Activated T-cell treated with anti-CD3 and anti-CD28 coated beads, Interleukin-2, amount 50 U/mL, for 72 hours (primary cell): Measurements from ENCODE around the gene CEP131. TPM values are rescaled to one million over a fixed set of nuclear protein-coding genes. Genes with fewer than 3 reads are reported as not detected.
"Not testable (repeated sequence)": the region's sequence is repeated elsewhere in the genome, so short reads cannot be mapped to it uniquely, and the experiment has no call there.

Source experiments
- ATAC-seq, 2 donors: fragments of 150-1000 bp; cut with Tn5 transposase; replicated peaks in 1 of 2; 2 replicates each; pipeline ENCODE4 v1.10.0; 2021; ENCODE audit warnings: moderate library complexity in 2 of 2, mild to moderate bottlenecking in 1 of 2
- DNase-seq, 2 donors: peaks; one replicate each; pipeline ENCODE4 v3.0.0; 2021 to 2022; ENCODE audit warnings: mixed read lengths in 1 of 2
- H3K27ac Mint-ChIP-seq: one replicate; pipeline ENCODE4 v1.8.0; 2022; ENCODE audit warnings: mild to moderate bottlenecking, moderate library complexity, mixed read lengths
- H3K27me3 Mint-ChIP-seq: one replicate; pipeline ENCODE4 v1.8.0; 2022; ENCODE audit warnings: low read depth, mixed read lengths
- H3K36me3 Mint-ChIP-seq, 2 donors: one replicate each; pipeline ENCODE4 v1.8.0; 2022; ENCODE audit warnings: mixed read lengths in 2 of 2, mild to moderate bottlenecking in 1 of 2; ENCODE audit not compliant: insufficient read depth in 2 of 2
- H3K4me1 Mint-ChIP-seq: one replicate; pipeline ENCODE4 v1.8.0; 2022; ENCODE audit warnings: low read depth, mixed read lengths
- H3K4me3 Mint-ChIP-seq, 2 donors: one replicate each; pipeline ENCODE4 v1.8.0; 2022; ENCODE audit warnings: mild to moderate bottlenecking in 2 of 2, mixed read lengths in 2 of 2, moderate library complexity in 2 of 2
- H3K9me3 Mint-ChIP-seq, 2 donors: one replicate each; pipeline ENCODE4 v1.8.0; 2022; ENCODE audit warnings: mixed read lengths in 2 of 2
- total RNA-seq, 2 donors: library from RNA; stranded (reverse); gene quantifications; one replicate each; pipeline ENCODE4 v1.2.3, GENCODE V29; 2022

The CEP131 gene
- total RNA-seq, 2 donors from 2014 or later, result 8.1 to 11.4 TPM

GRCh38 chr17:81232616-81233241 lies 10.0 kb upstream of the CEP131 start:
- Mint-ChIP-seq H3K4me3 (no peak overlapping the region), H3K9me3 (no peaks in the 10 kb centered on the region), H3K27ac (no peak overlapping the region), H3K36me3 (peaks cover 3 to 6% of the 10 kb centered on the region in 2 donors), H3K4me1 (peaks cover 10% of the 10 kb centered on the region), H3K27me3 (no peaks in the 10 kb centered on the region)
- DNase-seq (no peak), ATAC-seq (no peak)

- peaks cover 3 to 6% of the 10 kb centered on the region in 2 donors for H3K36me3 Mint-ChIP-seq
- ATAC-seq (no peak), DNase-seq (no peak)
- H3K4me1 Mint-ChIP-seq, result peaks cover 6% of the 10 kb centered on the region
- H3K9me3 Mint-ChIP-seq, result no peaks in the 10 kb centered on the region
- H3K4me3 Mint-ChIP-seq, result no peak overlapping the region
- no peaks in the 10 kb centered on the region for H3K27me3 Mint-ChIP-seq
- H3K27ac Mint-ChIP-seq, result no peak overlapping the region
Measured at GRCh38 chr17:81231766-81232581, 9.2 kb upstream of the CEP131 start.

- Mint-ChIP-seq H3K4me3 (no peak overlapping the region), H3K4me1 (peaks cover 5% of the 10 kb centered on the region), H3K9me3 (no peaks in the 10 kb centered on the region), H3K27ac (no peak overlapping the region), H3K27me3 (no peaks in the 10 kb centered on the region), H3K36me3 (peaks cover 3 to 6% of the 10 kb centered on the region in 2 donors)
- DNase-seq (no peak), ATAC-seq (no peak)
Measured at GRCh38 chr17:81231121-81231645, 8.4 kb upstream of the CEP131 start.

- Mint-ChIP-seq H3K27me3 (no peaks in the 10 kb centered on the region), H3K4me1 (peaks cover 5% of the 10 kb centered on the region), H3K27ac (no peak overlapping the region), H3K36me3 (peaks cover 3 to 6% of the 10 kb centered on the region in 2 donors), H3K9me3 (no peaks in the 10 kb centered on the region), H3K4me3 (no peak overlapping the region)
- DNase-seq (no peak), ATAC-seq (no peak)
Measured at GRCh38 chr17:81230043-81230820, 7.5 kb upstream of the CEP131 start.

- H3K36me3 Mint-ChIP-seq, result peaks cover 3 to 6% of the 10 kb centered on the region in 2 donors
- no peak for DNase-seq
- no peaks in the 10 kb centered on the region for H3K27me3 Mint-ChIP-seq
Measured at GRCh38 chr17:81229666-81229920, 6.8 kb upstream of the CEP131 start.

GRCh38 chr17:81228834-81229665 lies 6.3 kb upstream of the CEP131 start:
- no peak overlapping the region for H3K4me3 Mint-ChIP-seq

More at GRCh38 chr17:81229666-81229920, 6.8 kb upstream of the CEP131 start:
- Mint-ChIP-seq H3K4me3 (no peak overlapping the region), H3K27ac (no peak overlapping the region), H3K9me3 (no peaks in the 10 kb centered on the region), H3K4me1 (peaks cover 5% of the 10 kb centered on the region)
- ATAC-seq, result no peak

GRCh38 chr17:81228420-81228819 lies 5.7 kb upstream of the CEP131 start:
- H3K27me3 Mint-ChIP-seq, result no peaks in the 10 kb centered on the region
- H3K4me1 Mint-ChIP-seq, result peaks cover 11% of the 10 kb centered on the region
- ATAC-seq, result no peak

More at GRCh38 chr17:81228834-81229665, 6.3 kb upstream of the CEP131 start:
- ATAC-seq (no peak), DNase-seq (no peak)
- no peaks in the 10 kb centered on the region for H3K9me3 Mint-ChIP-seq
- H3K36me3 Mint-ChIP-seq, result peaks cover 3 to 6% of the 10 kb centered on the region in 2 donors
- H3K4me1 Mint-ChIP-seq, result peaks cover 5% of the 10 kb centered on the region
- H3K27ac Mint-ChIP-seq, result no peak overlapping the region
- no peaks in the 10 kb centered on the region for H3K27me3 Mint-ChIP-seq

GRCh38 chr17:81227630-81228029 lies 4.9 kb upstream of the CEP131 start:
- not testable (repeated sequence) for H3K27ac Mint-ChIP-seq, H3K36me3 Mint-ChIP-seq, ATAC-seq, H3K27me3 Mint-ChIP-seq, DNase-seq, H3K4me3 Mint-ChIP-seq, H3K9me3 Mint-ChIP-seq
- H3K4me1 Mint-ChIP-seq, result peaks cover 13% of the 10 kb centered on the region

More at GRCh38 chr17:81228420-81228819, 5.7 kb upstream of the CEP131 start:
- DNase-seq, result no peak
- no peak overlapping the region for H3K4me3 Mint-ChIP-seq
- peaks cover 3 to 6% of the 10 kb centered on the region in 2 donors for H3K36me3 Mint-ChIP-seq
- H3K27ac Mint-ChIP-seq, result no peak overlapping the region
- no peaks in the 10 kb centered on the region for H3K9me3 Mint-ChIP-seq

- H3K4me1 Mint-ChIP-seq, result peaks cover 22% of the 10 kb centered on the region
- no peak for DNase-seq
- ATAC-seq, result no peak
- H3K4me3 Mint-ChIP-seq, result peak overlapping the region; percentile 78 to 90
- H3K36me3 Mint-ChIP-seq, result no peaks in the 10 kb centered on the region
- no peaks in the 10 kb centered on the region for H3K27me3 Mint-ChIP-seq
- peak overlapping the region; percentile 82 for H3K27ac Mint-ChIP-seq
- no peaks in the 10 kb centered on the region for H3K9me3 Mint-ChIP-seq
Measured at GRCh38 chr17:81223762-81224130, 981 bp upstream of the CEP131 start.

GRCh38 chr17:81222620-81222905 lies 202 bp downstream of the CEP131 start:
- DNase-seq (no peak), ATAC-seq (no peak)
- no peaks in the 10 kb centered on the region for H3K27me3 Mint-ChIP-seq
- H3K36me3 Mint-ChIP-seq, result no peaks in the 10 kb centered on the region
- peaks cover 19% of the 10 kb centered on the region for H3K4me1 Mint-ChIP-seq
- H3K4me3 Mint-ChIP-seq, result peak overlapping the region; percentile 77 to 78
- no peak overlapping the region for H3K27ac Mint-ChIP-seq
- H3K9me3 Mint-ChIP-seq, result no peaks in the 10 kb centered on the region

- Mint-ChIP-seq H3K36me3 (no peaks in the 10 kb centered on the region), H3K27ac (no peak overlapping the region), H3K4me1 (peaks cover 17% of the 10 kb centered on the region), H3K9me3 (no peaks in the 10 kb centered on the region), H3K27me3 (no peaks in the 10 kb centered on the region), H3K4me3 (peak overlapping the region; percentile 77 to 78)
- no peak for ATAC-seq
- no peak for DNase-seq
Measured at GRCh38 chr17:81221842-81222619, 734 bp downstream of the CEP131 start.

GRCh38 chr17:81221371-81221841 lies 1.4 kb downstream of the CEP131 start:
- H3K9me3 Mint-ChIP-seq, result no peaks in the 10 kb centered on the region

More at GRCh38 chr17:81221371-81221841, 1.4 kb downstream of the CEP131 start:
- DNase-seq, result no peak
- Mint-ChIP-seq H3K27ac (no peak overlapping the region), H3K4me3 (peak overlapping the region in 1 of 2 donors; percentile 78), H3K4me1 (peaks cover 17% of the 10 kb centered on the region), H3K36me3 (no peaks in the 10 kb centered on the region), H3K27me3 (no peaks in the 10 kb centered on the region)
- no peak for ATAC-seq
